NT2/D1 (cell line): ENCODE results near the gene ABLIM1.
"Not testable (repeated sequence)": the region's sequence is repeated elsewhere in the genome, so short reads cannot be mapped to it uniquely, and the experiment has no call there.

Source experiments
- DNase-seq: peaks from one replicate; pipeline ENCODE4 v3.0.0-alpha.2; 2011; ENCODE audit warnings: low read depth, low spot score
- H3K27me3 ChIP-seq: 2 replicates; pipeline ENCODE4 v1.6.0; 2011; ENCODE audit warnings: mild to moderate bottlenecking; ENCODE audit not compliant: insufficient read length, insufficient read depth
- H3K36me3 ChIP-seq: 2 replicates; pipeline ENCODE4 v1.6.1; 2011; ENCODE audit warnings: mild to moderate bottlenecking, low read length, mixed read lengths; ENCODE audit not compliant: insufficient read depth, insufficient read length
- H3K4me1 ChIP-seq: 2 replicates; pipeline ENCODE4 v1.5.1; 2011; ENCODE audit not compliant: insufficient read depth, insufficient read length
- H3K4me3 ChIP-seq: 2 replicates; pipeline ENCODE4 v1.5.1; 2011; ENCODE audit warnings: low read depth; ENCODE audit not compliant: insufficient read length
- H3K9ac ChIP-seq: 2 replicates; pipeline ENCODE4 v1.6.0; 2011; ENCODE audit warnings: low read depth; ENCODE audit not compliant: insufficient read length
- H3K9me3 ChIP-seq: 2 replicates; pipeline ENCODE4 v1.5.1; 2011; ENCODE audit warnings: mild to moderate bottlenecking, low read length; ENCODE audit not compliant: insufficient read depth
- SUZ12 ChIP-seq: IDR thresholded peaks from 2 replicates; pipeline ENCODE4 v1.6.1; 2011; ENCODE audit not compliant: insufficient read length, insufficient read depth; ENCODE audit errors: extremely low read depth
- YY1 ChIP-seq: IDR thresholded peaks from 2 replicates; pipeline ENCODE4 v1.6.1; 2011; ENCODE audit not compliant: insufficient read length, insufficient read depth
- ZNF274 ChIP-seq: IDR thresholded peaks from 2 replicates; pipeline ENCODE4 v1.6.1; 2011; ENCODE audit warnings: mild to moderate bottlenecking, low read depth, low read length

Gene ABLIM1

GRCh38 chr10:114658175-114658574 lies at the start of gene ABLIM1:
Gene ABLIM1 (minus strand): TSS chr10:114658275. CDS start chr10:114658200, 75 bp downstream.
- H3K4me3 ChIP-seq: no peak within 1 kb of the TSS
- H3K4me1 ChIP-seq: peaks cover 2% of the 10 kb centered on the region
- H3K9ac ChIP-seq: no peak within 1 kb of the TSS
- DNase-seq: no peak
- TF ChIP-seq YY1 (no peak), SUZ12 (no peak), ZNF274 (no peak)
- H3K36me3 ChIP-seq: no peaks in the 10 kb centered on the region
- no peaks in the 10 kb centered on the region for H3K9me3 ChIP-seq
- H3K27me3 ChIP-seq: no peaks in the 10 kb centered on the region

GRCh38 chr10:114706458-114707055 lies 48.5 kb upstream of the ABLIM1 start:
- H3K27me3 ChIP-seq: no peaks in the 10 kb centered on the region
- no peaks in the 10 kb centered on the region for H3K4me1 ChIP-seq
- DNase-seq: no peak

GRCh38 chr10:114704679-114705078 lies 46.6 kb upstream of the ABLIM1 start:
- Histone ChIP-seq H3K36me3 (no peaks in the 10 kb centered on the region), H3K9ac (no peak overlapping the region), H3K4me1 (no peaks in the 10 kb centered on the region), H3K27me3 (no peaks in the 10 kb centered on the region), H3K4me3 (no peak overlapping the region), H3K9me3 (peaks cover 10% of the 10 kb centered on the region; the same call in 1 of the 2 replicates)
- DNase-seq: no peak
- TF ChIP-seq YY1 (no peak), SUZ12 (no peak), ZNF274 (no peak)

More at GRCh38 chr10:114706458-114707055, 48.5 kb upstream of the ABLIM1 start:
- no peaks in the 10 kb centered on the region for H3K9me3 ChIP-seq
- no peak overlapping the region for H3K9ac ChIP-seq
- no peak overlapping the region for H3K4me3 ChIP-seq
- TF ChIP-seq YY1 (no peak), ZNF274 (no peak), SUZ12 (no peak)
- no peaks in the 10 kb centered on the region for H3K36me3 ChIP-seq

- no peak for DNase-seq
- Histone ChIP-seq H3K36me3 (no peaks in the 10 kb centered on the region), H3K27me3 (no peaks in the 10 kb centered on the region), H3K9ac (no peak overlapping the region), H3K9me3 (peaks cover 10% of the 10 kb centered on the region; the same call in 1 of the 2 replicates), H3K4me3 (no peak overlapping the region), H3K4me1 (no peaks in the 10 kb centered on the region)
- no peak for TF ChIP-seq ZNF274
- no peak for TF ChIP-seq YY1
- no peak for TF ChIP-seq SUZ12
Observed at GRCh38 chr10:114703377-114704107, 45.5 kb upstream of the ABLIM1 start.

GRCh38 chr10:114698271-114699061 lies 40.4 kb upstream of the ABLIM1 start:
- Histone ChIP-seq H3K9ac (no peak overlapping the region), H3K4me3 (no peak overlapping the region), H3K4me1 (no peaks in the 10 kb centered on the region), H3K9me3 (peaks cover 10% of the 10 kb centered on the region; the same call in 1 of the 2 replicates), H3K36me3 (no peaks in the 10 kb centered on the region), H3K27me3 (no peaks in the 10 kb centered on the region)
- no peak for TF ChIP-seq SUZ12
- no peak for TF ChIP-seq ZNF274
- no peak for TF ChIP-seq YY1
- DNase-seq: no peak

GRCh38 chr10:114697061-114697598 lies 39.1 kb upstream of the ABLIM1 start:
- H3K27me3 ChIP-seq: no peaks in the 10 kb centered on the region
- H3K4me1 ChIP-seq: no peaks in the 10 kb centered on the region
- H3K4me3 ChIP-seq: no peak overlapping the region
- peaks cover 10% of the 10 kb centered on the region; the same call in 1 of the 2 replicates for H3K9me3 ChIP-seq
- DNase-seq: no peak
- no peak for TF ChIP-seq YY1
- TF ChIP-seq ZNF274: no peak
- no peak for TF ChIP-seq SUZ12
- H3K9ac ChIP-seq: no peak overlapping the region
- no peaks in the 10 kb centered on the region for H3K36me3 ChIP-seq

GRCh38 chr10:114696301-114696700 lies 38.2 kb upstream of the ABLIM1 start:
- H3K4me3 ChIP-seq, DNase-seq, H3K9me3 ChIP-seq, H3K4me1 ChIP-seq, H3K9ac ChIP-seq, H3K27me3 ChIP-seq, H3K36me3 ChIP-seq: not testable (repeated sequence)
